Activated T-cell treated with anti-CD3 and anti-CD28 coated beads, Interleukin-2, amount 50 U/mL, for 48 hours (primary cell): ENCODE results near the gene EFCAB8.
A peak's percentile ranks its signal among the peaks of the same experiment; 100 is the strongest.
"Not testable (repeated sequence)": the region's sequence is repeated elsewhere in the genome, so short reads cannot be mapped to it uniquely, and the experiment has no call there.

Source experiments
- DNase-seq, 2 experiments: peaks; one replicate each; pipeline ENCODE4 v3.0.0-alpha.2; 2020

Gene EFCAB8

GRCh38 chr20:32911355-32911754, 52.6 kb downstream of the EFCAB8 start:
- no peak for DNase-seq

GRCh38 chr20:32912688-32913087, 54.0 kb downstream of the EFCAB8 start:
- DNase-seq = no peak

GRCh38 chr20:32914031-32914430, 55.3 kb downstream of the EFCAB8 start:
- no peak for DNase-seq

GRCh38 chr20:32917191-32917950, 58.6 kb downstream of the EFCAB8 start:
- no peak for DNase-seq

- DNase-seq = no peak
Observed at GRCh38 chr20:32918296-32918695, 59.6 kb downstream of the EFCAB8 start.

- no peak for DNase-seq
Observed at GRCh38 chr20:32918751-32919150, 60.0 kb downstream of the EFCAB8 start.

- no peak for DNase-seq
Observed at GRCh38 chr20:32920066-32920465, 61.3 kb downstream of the EFCAB8 start.

GRCh38 chr20:32920530-32921298, 62.0 kb downstream of the EFCAB8 start:
- no peak for DNase-seq

- no peak for DNase-seq
Observed at GRCh38 chr20:32922466-32922865, 63.7 kb downstream of the EFCAB8 start.

GRCh38 chr20:32924781-32925180, 66.1 kb downstream of the EFCAB8 start:
- no peak for DNase-seq

GRCh38 chr20:32925481-32926196, 66.9 kb downstream of the EFCAB8 start:
- DNase-seq = no peak

GRCh38 chr20:32929162-32929561, 70.4 kb downstream of the EFCAB8 start:
- DNase-seq = no peak

GRCh38 chr20:32930181-32930580, 71.5 kb downstream of the EFCAB8 start:
- DNase-seq = no peak

- DNase-seq = no peak
Observed at GRCh38 chr20:32930701-32931100, 72.0 kb downstream of the EFCAB8 start.

GRCh38 chr20:32934580-32934979, 75.9 kb downstream of the EFCAB8 start:
- no peak for DNase-seq

GRCh38 chr20:32941155-32941885, 82.6 kb downstream of the EFCAB8 start:
- DNase-seq = no peak

- DNase-seq = no peak
Observed at GRCh38 chr20:32943490-32944052, 84.8 kb downstream of the EFCAB8 start.

GRCh38 chr20:32945710-32946221, 87.0 kb downstream of the EFCAB8 start:
- DNase-seq = peak; percentile 43 to 51

- DNase-seq = no peak
Observed at GRCh38 chr20:32946629-32947028, 87.9 kb downstream of the EFCAB8 start.

GRCh38 chr20:32950539-32950938, 91.8 kb downstream of the EFCAB8 start:
- not testable (repeated sequence) for DNase-seq

- no peak for DNase-seq
Observed at GRCh38 chr20:32957459-32957858, 98.7 kb downstream of the EFCAB8 start.

GRCh38 chr20:32958574-32958973, 99.9 kb downstream of the EFCAB8 start:
- DNase-seq = no peak
